Stimulated activated CD4-positive, alpha-beta T cell treated with anti-CD3 and anti-CD28 coated beads, Interleukin-1b, Interleukin-23, amount 100 ng/mL, for 24 hours (primary cell): ENCODE data around the gene WDFY2.
"Not testable (repeated sequence)": the region's sequence is repeated elsewhere in the genome, so short reads cannot be mapped to it uniquely, and the experiment has no call there.

Experiments used
- DNase-seq, 4 experiments: peaks; one replicate each; pipeline ENCODE4 v3.0.0-alpha.2; 2020; ENCODE audit warnings: low read depth in 4 of 4, low spot score in 1 of 4

The WDFY2 gene

DNA sequence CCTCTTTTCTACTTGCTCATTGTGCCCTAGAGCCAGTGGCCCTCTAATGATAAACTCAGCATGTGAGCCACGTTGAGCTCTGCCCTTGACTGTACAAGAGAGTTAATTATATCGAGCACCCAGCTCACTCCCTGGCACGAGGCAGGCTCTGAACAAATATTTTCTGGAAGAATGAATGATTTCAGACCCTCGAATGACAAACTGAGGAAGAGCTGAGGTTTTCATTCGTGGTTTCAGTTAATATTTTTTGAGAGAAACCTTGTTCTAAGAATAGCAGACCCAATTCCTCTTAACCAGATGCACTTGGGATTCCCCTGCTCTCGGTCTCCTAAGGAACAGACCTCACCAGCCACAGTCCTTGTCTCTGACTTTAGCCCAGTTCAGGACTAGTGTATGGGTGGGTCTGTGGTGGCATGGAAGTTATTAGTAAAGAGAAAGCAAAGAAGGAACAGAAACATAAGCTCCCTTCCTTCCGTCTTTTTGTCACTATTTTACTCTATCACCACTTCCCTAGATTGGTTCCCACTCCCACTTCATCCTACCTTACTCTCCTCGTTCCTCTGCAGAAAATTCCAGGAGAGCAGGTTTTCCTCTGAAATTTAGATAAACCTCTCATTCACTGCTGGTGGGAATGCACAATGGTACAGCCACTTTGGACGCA is 22.1 kb upstream of the WDFY2 start:
- no peak for DNase-seq

DNA sequence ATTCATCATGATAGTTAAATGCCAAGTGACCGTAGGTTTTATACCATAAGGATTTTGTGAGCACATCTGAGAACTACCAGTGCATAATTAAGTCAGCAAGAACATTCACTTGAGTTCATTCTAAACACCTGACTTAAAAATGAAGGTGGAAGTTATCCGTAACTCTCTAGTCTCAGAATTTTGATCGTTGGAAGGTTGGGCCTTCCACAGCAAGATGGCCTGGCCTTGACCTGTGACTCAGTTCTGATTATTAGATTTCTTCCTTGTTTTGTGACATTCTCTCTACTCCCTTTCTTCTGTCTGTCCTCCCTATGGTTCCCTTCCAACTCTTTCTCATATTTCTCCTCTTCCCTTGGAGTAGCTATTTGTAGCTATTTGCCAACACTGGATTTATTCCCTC is 20.0 kb upstream of the WDFY2 start:
- no peak for DNase-seq

DNA sequence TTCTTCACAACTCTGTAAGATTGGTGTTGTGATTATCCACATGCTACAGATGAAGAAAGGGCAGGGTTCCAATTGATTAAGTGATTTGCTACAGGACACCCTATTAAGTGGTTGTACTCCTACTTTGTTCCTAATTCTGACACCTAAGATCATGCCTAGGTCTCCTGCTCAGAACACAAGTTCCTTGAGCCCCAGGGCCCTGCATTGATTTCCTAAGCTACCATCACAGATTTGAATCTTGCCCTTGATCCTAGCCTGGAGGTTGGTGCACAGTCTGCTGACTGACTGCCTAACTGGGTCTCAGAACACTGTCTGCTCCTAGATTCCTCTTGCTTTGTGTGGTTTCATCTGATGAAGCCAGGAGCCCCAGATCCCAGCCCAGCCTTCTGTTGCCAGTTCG is 19.6 kb upstream of the WDFY2 start:
- no peak for DNase-seq

DNA sequence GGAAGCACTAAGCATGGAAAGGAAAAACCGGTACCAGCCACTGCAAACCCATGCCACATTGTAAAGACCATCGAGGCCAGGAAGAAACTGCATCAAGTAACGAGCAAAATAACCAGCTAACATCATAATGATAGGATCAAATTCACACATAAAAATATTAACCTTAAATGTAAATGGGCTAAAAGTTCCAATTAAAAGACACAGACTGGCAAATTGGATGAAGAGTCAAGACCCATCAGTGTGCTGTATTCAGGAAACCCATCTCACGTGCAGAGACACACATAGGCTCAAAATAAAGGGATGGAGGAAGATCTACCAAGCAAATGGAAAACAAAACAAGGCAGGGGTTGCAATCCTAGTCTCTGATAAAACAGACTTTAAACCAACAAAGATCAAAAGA is 15.3 kb upstream of the WDFY2 start:
- not testable (repeated sequence) for DNase-seq

DNA sequence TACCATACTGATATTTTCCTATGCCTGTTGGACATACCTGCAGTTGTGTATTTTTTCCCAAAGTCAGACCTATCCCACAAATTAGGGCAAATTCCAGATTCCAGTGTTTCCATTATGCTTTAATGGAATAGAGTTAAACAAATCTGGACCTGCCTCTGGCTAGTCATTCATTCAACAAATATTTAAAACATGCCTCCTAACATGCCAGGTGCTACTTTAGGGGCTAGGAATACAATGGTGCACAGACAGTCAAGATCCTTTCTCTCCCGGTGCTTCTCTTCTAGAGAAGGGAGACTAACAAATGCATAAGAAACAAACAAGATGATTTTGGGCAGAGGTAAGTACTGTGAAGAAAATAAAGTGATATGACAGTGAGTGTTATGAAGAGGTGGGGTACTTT is 7.5 kb upstream of the WDFY2 start:
- no peak for DNase-seq

DNA sequence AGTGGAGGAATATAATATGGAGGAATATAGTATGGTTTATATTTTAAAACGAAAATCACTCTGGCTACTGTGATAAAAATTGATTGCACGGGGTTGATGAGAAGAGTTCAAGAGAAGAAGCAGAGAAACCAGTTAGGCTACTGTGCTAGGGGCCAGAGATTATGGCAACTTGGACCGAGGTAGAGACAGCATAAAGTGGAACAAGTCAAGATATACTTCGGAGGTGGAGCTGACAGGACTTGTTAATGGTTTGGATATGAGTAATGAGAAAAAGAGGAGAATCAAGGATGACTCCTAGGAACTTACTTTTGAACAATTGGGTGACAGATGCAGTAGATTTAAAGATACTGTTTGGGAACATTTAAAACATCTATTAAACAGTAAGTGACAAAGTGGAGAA is 6.6 kb upstream of the WDFY2 start:
- no peak for DNase-seq

DNA sequence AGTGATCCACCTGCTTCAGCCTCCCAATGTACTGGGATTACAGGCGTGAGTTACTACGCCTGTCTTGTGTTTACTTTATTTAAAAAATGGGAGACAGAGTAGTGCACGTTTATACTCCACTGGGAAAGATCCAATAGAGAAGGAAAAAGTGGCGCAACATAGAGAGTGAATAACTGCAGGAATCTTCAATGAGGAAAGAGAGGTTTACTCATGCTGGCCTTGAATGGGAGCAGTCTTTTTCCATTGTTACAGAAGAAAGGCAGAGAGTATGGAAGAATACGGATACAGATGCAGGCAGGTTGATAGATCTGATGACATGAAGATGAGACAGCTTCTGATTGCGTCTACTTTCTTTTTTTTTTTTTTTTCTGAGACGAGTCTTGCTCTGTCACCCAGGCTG is 4.6 kb upstream of the WDFY2 start:
- DNase-seq = no peak

DNA sequence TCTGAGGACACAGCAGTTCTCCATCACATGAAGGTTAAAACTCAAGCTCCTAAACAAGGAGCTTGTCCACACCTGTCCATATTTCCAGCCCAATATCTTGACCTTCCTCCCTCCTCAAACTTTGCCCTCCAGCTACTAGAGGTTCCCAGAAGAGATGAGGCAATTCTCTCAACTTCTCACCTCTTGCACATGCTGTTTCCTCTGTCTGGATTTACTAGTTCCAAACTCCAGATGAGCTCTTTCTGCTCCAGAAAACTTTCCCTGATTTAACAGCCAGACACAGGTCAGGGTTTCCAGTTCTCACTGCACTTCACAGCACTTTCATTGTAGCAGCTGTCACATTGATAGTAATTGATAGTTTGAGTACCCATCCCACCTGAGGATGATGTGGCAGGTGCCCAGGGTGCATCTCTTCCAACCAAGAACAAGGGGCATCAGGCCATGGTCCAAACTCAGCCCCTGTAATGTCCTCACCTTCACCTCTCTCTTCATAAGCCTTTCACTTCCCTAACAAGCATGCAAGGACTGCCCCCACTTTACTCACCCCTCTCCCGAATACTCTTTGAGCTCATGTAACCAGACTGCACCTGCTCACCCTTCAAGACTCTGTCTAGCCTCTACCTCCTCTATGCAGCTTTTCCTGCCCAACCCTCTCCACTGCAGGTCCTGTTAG is 3.0 kb upstream of the WDFY2 start:
- no peak for DNase-seq

DNA sequence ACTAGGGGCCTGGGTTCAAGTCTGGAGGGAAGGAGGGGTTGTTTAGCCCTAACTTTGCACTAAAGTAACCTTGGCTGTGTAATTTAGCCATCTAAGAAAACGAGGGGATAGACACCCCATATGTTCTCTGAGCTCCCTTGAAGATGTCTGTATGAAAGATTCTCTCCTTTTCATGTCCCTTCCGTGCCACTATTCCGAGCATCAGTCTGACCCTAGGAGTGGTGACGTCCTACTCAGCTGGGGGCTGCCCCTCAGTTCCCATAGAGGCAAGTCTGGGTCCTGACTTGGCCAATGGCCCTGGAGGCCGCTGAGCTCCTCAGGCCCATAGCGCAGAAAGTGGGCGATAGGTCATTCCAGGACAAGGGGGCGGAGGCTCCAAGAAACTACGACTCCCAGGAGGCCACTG is 790 bp upstream of the WDFY2 start:
- no peak for DNase-seq

DNA sequence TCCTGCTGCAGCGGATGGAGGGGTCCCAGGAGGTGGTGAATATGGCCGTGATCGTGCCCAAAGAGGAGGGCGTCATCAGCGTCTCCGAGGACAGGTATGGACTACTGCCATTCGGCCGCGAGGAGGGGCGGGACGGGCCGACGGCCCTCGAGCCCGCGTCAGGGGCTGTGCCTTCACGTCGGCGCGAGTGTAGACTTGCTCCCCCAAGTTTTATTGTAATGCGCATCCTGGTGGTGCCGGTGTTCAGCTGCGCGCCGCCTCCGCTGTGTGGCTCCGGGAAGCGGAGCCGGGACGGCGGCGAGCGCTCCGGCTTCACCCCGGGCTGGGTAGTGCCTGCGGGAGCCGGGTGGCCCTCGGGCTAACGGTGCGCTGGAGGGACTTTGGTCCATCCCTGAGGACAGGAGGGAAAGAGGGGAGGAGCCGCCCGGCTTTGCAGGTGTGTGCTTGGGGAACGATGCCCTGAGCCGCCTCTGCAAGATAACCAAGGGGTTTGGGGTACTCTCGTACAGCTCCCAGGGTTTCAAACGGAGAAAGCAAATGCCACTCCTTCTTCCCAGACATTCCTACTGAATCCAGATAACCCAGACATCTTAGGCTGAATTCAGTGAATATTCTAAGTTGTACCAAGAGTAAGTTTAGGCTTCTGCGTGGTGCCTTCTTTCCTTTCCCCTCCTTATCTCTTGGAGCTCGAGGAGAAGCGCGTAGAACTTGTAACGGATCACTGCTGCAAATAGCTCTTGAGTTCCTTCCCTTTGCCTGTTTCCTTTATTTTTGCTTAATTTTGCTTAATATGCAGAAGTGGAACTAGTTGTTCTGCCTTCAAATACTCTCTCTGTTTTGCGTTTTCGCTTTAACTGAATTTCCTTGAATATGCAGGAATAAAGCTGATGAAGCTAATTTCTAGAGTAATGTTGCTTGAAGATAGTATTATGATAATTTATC is 740 bp downstream of the WDFY2 start:
- DNase-seq = peak in 3 of 4 experiments; percentile 25 to 48 (median 25)

DNA sequence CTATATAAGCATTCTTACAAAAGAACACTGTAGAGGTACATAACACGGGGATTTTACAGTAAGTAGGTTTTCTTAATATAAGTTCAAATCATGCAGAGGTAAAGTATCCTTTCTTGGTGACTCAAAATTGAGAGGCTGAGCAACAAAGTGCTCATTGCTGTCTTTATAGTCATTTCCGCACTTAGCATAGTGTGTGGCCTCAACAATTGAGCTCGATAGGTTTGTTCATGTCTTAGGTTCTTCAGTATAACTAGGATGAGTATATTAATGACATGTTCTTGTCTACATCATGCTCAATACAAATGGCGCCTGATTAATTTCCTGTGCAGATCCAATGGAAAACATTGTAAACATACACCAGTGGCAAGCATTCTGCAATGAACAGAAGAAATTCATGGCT is 1.4 kb downstream of the WDFY2 start:
- no peak for DNase-seq

DNA sequence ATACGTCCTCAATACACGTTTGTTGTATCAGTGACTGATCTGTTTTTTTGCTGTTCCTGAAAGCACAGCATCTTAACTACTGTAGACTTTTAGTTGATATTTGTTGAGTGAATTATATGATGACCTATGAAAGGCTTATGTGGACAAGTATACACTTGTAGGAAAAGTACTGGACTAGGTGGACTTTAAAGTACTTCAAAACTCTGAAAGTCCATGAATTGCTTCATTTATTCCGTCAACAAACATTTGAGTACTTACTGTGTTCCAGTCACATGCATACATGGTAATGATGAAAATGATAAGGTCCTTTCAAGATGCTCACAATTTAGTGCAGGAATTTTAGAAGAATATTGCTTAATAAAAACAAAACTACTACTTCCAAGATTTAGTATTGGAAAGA is 3.1 kb downstream of the WDFY2 start:
- DNase-seq = no peak

DNA sequence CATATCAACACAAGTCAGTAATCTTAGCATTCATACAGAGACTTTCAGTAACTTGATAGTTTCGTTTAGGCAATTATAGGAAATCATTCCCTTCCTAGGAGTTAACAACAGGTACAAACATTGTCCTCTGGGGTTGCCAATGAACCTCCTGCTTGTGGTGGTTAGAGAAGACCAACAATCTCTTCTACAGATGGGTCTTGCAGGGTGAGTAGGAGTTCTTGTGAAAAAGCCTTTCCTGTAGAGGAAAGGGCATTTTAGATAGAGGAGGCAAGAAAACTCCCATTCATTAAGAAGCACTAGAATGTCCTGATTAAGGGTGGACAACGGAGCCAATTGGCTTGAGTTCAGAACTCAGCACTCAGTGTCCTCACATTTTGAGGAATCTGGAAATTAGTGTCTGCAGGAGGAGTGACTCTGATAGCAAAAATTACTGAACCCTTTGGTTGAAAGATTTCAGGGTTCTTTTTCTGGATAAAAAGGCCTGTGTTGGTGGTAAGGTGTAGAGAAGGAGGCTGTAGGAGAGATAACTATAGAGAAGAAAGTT is 4.2 kb downstream of the WDFY2 start:
- DNase-seq = no peak

DNA sequence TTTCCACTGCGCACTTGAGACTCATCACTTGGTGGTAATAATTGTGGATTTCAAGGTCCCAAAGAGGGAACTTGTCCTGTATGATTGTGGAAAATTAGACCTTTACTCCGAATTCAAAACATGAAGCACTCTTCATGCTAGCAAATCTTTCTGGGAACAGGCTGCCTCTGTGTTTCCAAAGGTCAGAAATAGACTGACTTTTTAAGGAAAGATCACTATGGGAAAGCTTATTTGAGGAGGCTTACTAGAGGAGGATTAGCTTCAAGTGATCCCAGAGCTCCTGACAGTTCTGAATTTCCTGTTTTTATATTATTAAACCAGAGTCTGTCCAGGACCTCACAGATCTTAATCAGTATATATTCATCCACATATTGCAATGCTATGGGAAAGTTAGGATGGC is 5.5 kb downstream of the WDFY2 start:
- DNase-seq = no peak

DNA sequence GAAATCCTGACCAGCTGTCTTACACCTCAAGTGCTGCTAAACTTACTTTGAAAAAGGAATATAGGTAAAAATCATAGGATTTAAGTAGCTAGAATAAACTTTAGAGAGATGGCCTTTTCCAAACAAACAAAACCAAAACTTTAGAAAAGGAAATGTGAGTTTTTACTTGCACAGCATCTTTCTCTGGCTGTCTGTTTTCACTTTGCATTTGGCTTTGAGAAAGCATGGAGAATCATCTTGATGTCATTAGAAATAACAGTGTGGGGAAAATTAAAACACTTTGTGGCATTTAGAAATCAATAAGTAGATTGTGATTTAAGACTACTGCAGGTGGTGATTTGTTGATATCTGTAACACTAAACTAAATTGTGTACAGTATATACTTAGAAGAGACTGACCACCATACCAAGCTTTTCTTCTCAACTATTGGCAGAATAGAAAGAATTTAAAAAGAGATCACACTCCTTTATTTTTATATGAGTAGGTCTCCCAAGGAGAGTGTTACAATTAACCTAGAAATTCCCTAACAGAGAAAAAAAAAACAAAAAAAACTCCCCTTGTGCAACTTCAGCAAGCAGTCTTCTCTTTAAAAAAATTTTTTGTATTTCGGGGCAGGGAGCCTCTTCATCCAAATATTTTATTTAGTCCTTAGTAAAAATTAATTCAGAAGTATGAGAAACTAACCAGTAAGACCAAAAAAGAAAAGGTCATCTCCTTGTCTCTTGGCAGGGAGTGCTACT is 6.1 kb downstream of the WDFY2 start:
- DNase-seq = no peak

DNA sequence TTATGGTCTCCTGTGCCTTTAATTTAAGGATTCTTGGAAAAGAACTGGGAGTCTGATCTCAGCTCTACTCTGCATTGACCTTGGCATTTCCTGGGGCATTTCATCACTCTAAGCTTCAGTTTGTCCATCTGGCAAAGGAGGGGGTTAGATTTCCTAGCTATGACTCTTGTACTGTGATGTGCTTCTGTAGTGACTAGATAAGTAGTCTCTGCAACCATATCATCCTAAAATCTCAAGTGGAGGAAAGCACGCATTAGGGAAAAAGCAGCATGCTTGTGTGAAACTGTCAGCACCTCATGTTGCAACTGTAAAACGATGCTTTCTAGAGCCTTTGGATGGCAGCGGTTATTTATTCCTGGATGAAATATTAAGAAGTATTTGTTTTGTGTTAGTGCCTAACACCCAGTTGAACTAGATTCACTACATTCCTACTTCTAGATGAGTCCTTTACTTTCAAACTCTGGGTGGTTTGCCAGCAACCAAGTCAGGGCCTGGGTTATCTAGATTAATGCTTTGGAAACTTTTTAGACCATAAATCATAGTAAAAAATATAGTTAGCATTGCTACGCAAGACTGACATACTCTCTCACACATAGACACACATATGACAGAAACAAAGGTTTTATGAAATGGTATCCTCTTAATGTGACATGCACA is 6.8 kb downstream of the WDFY2 start:
- no peak for DNase-seq

DNA sequence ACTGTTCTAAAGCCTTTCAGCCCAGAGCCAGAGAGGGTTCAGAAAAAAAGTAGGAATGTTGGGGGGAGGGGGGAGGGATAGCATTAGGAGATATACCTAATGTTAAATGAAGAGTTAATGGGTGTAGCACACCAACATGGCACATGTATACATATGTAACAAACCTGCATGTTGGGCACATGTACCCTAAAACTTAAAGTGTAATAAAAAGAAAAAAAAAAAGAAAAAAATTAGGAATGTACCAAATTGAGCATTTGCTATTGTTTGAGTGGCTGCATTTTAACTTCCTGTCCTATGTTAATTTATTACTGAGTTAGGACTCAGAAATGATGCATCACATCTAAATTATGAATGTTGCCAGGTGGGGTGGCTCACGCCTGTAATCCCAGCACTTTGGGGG is 7.7 kb downstream of the WDFY2 start:
- DNase-seq = not testable (repeated sequence)

DNA sequence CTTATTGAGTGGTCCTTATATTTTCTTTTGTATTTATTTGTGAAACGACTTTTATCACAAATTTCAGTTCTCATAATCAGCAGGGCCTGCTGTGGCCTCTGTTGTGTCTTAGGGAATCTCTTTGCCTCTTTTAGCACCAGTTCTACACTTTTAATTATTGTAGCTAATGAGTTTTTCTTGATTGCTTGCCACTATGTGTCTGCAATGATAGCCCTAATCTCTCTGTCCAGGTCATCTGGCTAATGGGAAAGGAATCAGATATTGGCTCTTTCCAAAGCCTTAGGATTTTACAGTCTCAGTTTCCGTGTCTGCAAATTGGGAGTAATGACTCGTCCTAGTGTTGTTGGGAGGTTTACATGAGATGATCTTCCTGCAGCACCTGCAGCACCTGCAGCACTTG is 10.2 kb downstream of the WDFY2 start:
- DNase-seq = no peak

DNA sequence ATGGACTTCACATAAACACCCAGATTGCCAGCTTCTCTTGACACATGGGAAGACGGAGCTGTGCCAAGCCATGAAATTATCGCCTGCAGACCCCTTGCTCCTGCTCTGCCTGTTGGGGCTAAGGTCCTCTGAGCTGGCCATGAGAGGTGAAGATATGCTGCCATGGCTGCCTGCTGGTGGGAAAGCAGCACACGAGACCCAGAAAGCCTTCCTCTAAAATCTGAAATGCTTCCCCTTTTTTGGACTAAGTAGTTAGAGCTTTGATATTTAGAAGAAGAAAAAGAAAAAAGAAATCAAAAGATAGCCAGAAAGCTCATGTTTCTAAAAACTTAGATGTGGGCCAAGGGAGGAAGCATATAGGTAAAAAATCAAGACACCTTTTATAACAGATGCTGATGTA is 11.2 kb downstream of the WDFY2 start:
- DNase-seq = no peak

DNA sequence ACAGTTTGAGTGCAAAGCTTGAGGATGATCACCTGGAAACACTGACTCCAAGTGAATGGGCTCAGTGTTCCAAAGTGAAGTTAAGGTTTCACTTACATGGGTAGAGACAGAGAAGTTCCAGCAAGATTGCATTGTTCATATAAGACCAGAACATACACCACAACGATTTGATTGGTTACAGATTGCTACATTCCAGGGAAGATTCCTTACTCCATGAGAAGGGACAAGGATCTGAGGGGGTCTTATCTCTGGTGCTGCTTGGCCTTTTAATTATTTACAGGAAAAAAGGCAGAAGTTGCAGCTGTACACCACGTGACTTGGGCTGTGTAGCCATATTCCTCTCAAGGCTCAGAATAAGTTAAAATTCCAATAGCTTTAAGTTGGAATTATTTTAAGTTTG is 12.3 kb downstream of the WDFY2 start:
- DNase-seq = no peak
